HEK293 (cell line): ENCODE results near the gene CAPN8.

Experiments
- CTCF ChIP-seq: fragments of 450-650 bp; formaldehyde crosslinking; IDR thresholded peaks from 2 replicates; pipeline ENCODE4 v1.5.1; 2016; ENCODE audit warnings: missing biosample characterization, missing genetic modification characterization
- KLF9 ChIP-seq: fragments of 450-650 bp; formaldehyde crosslinking; IDR thresholded peaks from 2 replicates; pipeline ENCODE4 v1.5.1; 2016; ENCODE audit warnings: missing biosample characterization, missing genetic modification characterization, low read depth
- ZFP37 ChIP-seq: fragments of 450-650 bp; formaldehyde crosslinking; IDR thresholded peaks from 2 replicates; pipeline ENCODE4 v1.5.1; 2016; ENCODE audit warnings: missing biosample characterization, missing genetic modification characterization
- ZFP41 ChIP-seq: fragments of 450-650 bp; formaldehyde crosslinking; IDR thresholded peaks from 2 replicates; pipeline ENCODE4 v1.5.1; 2016; ENCODE audit warnings: missing biosample characterization, missing genetic modification characterization, borderline replicate concordance
- ZNF138 ChIP-seq: fragments of 450-650 bp; formaldehyde crosslinking; IDR thresholded peaks from 2 replicates; pipeline ENCODE4 v1.5.1; 2016; ENCODE audit warnings: missing biosample characterization, missing genetic modification characterization, borderline replicate concordance
- ZNF157 ChIP-seq: fragments of 450-650 bp; formaldehyde crosslinking; IDR thresholded peaks from 2 replicates; pipeline ENCODE4 v1.5.1; 2016; ENCODE audit warnings: missing biosample characterization, missing genetic modification characterization
- ZNF202 ChIP-seq: fragments of 450-650 bp; formaldehyde crosslinking; IDR thresholded peaks from 2 replicates; pipeline ENCODE4 v1.5.1; 2016; ENCODE audit warnings: missing biosample characterization, missing genetic modification characterization, borderline replicate concordance
- ZNF274 ChIP-seq, 2 experiments: fragments of 200-500 bp in 1 of 2; fragments of 450-650 bp in 1 of 2; sonication (Bioruptor generic) in 1 of 2; formaldehyde crosslinking in 1 of 2; IDR thresholded peaks; 2 replicates each; pipeline versions ENCODE4 v1.5.1 to v1.6.1; 2014 to 2016; ENCODE audit warnings: borderline replicate concordance in 1 of 2, inconsistent platforms in 1 of 2, low read length in 1 of 2, missing biosample characterization in 1 of 2, missing genetic modification characterization in 1 of 2
- ZNF394 ChIP-seq: fragments of 450-650 bp; formaldehyde crosslinking; IDR thresholded peaks from 2 replicates; pipeline ENCODE4 v1.5.1; 2016; ENCODE audit warnings: missing biosample characterization, missing genetic modification characterization, mild to moderate bottlenecking, moderate library complexity, borderline replicate concordance
- ZNF530 ChIP-seq: fragments of 450-650 bp; formaldehyde crosslinking; IDR thresholded peaks from 2 replicates; pipeline ENCODE4 v1.5.1; 2016; ENCODE audit warnings: low read depth, missing biosample characterization, missing genetic modification characterization
- ZNF549 ChIP-seq: fragments of 450-650 bp; IDR thresholded peaks from 2 replicates; pipeline ENCODE4 v1.5.1; 2018; ENCODE audit warnings: missing biosample characterization, missing genetic modification characterization, mild to moderate bottlenecking, inconsistent platforms, moderate library complexity
- TF ChIP-seq, protein P1 (sequence below): fragments of 450-650 bp; formaldehyde crosslinking; IDR thresholded peaks from 2 replicates; pipeline ENCODE4 v1.5.1; 2017; ENCODE audit warnings: missing biosample characterization, missing genetic modification characterization
- TF ChIP-seq, protein P2 (sequence below): fragments of 450-650 bp; formaldehyde crosslinking; IDR thresholded peaks from 2 replicates; pipeline ENCODE4 v1.5.1; 2016; ENCODE audit warnings: missing biosample characterization, missing genetic modification characterization
- TF ChIP-seq, protein P3 (sequence below): fragments of 450-650 bp; formaldehyde crosslinking; IDR thresholded peaks from 2 replicates; pipeline ENCODE4 v1.5.1; 2016; ENCODE audit warnings: missing biosample characterization, missing genetic modification characterization, low read depth

DNA sequence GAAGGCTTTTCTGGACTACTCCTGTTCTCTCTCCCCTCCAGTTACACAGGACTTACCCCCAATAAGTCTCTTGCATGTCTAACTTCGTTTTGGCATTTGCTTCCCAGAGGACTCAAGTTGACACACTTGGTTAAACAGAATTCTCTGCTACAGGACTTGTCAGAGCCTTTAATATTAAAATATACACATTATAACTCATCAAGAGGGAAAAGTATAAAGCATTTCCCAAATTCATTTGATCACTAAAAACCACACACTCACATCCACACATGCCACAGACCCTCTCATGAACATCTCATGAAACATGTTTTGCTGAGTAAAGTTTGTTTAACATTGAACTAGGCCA lies 38.1 kb upstream of the CAPN8 start:
- TF ChIP-seq, protein P1, sequence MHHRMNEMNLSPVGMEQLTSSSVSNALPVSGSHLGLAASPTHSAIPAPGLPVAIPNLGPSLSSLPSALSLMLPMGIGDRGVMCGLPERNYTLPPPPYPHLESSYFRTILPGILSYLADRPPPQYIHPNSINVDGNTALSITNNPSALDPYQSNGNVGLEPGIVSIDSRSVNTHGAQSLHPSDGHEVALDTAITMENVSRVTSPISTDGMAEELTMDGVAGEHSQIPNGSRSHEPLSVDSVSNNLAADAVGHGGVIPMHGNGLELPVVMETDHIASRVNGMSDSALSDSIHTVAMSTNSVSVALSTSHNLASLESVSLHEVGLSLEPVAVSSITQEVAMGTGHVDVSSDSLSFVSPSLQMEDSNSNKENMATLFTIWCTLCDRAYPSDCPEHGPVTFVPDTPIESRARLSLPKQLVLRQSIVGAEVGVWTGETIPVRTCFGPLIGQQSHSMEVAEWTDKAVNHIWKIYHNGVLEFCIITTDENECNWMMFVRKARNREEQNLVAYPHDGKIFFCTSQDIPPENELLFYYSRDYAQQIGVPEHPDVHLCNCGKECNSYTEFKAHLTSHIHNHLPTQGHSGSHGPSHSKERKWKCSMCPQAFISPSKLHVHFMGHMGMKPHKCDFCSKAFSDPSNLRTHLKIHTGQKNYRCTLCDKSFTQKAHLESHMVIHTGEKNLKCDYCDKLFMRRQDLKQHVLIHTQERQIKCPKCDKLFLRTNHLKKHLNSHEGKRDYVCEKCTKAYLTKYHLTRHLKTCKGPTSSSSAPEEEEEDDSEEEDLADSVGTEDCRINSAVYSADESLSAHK (tag by site-specific recombination) = no peak
- no peak for TF ChIP-seq CTCF (tag by site-specific recombination)
- no peak for TF ChIP-seq ZNF202 (tag by site-specific recombination)
- TF ChIP-seq KLF9 (tag by site-specific recombination) = no peak
- TF ChIP-seq ZNF549 (tag by site-specific recombination) = no peak
- TF ChIP-seq, protein P2, sequence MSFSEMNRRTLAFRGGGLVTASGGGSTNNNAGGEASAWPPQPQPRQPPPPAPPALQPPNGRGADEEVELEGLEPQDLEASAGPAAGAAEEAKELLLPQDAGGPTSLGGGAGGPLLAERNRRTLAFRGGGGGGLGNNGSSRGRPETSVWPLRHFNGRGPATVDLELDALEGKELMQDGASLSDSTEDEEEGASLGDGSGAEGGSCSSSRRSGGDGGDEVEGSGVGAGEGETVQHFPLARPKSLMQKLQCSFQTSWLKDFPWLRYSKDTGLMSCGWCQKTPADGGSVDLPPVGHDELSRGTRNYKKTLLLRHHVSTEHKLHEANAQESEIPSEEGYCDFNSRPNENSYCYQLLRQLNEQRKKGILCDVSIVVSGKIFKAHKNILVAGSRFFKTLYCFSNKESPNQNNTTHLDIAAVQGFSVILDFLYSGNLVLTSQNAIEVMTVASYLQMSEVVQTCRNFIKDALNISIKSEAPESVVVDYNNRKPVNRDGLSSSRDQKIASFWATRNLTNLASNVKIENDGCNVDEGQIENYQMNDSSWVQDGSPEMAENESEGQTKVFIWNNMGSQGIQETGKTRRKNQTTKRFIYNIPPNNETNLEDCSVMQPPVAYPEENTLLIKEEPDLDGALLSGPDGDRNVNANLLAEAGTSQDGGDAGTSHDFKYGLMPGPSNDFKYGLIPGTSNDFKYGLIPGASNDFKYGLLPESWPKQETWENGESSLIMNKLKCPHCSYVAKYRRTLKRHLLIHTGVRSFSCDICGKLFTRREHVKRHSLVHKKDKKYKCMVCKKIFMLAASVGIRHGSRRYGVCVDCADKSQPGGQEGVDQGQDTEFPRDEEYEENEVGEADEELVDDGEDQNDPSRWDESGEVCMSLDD = no peak
- TF ChIP-seq ZNF530 (tag by site-specific recombination) = no peak
- no peak for TF ChIP-seq ZFP41 (tag by site-specific recombination)
- TF ChIP-seq ZNF274 (IDR thresholded peaks at IDR 0.05; ENCODE audit: low read length) = no peak
- no peak for TF ChIP-seq ZNF274 (tag by site-specific recombination; IDR thresholded peaks at IDR 0.05; ENCODE audit: borderline replicate concordance)
- no peak for TF ChIP-seq ZNF157 (tag by site-specific recombination)
- TF ChIP-seq ZFP37 (tag by site-specific recombination) = no peak
- TF ChIP-seq ZNF394 (tag by site-specific recombination) = no peak
- TF ChIP-seq ZNF138 = no peak
- TF ChIP-seq, protein P3, sequence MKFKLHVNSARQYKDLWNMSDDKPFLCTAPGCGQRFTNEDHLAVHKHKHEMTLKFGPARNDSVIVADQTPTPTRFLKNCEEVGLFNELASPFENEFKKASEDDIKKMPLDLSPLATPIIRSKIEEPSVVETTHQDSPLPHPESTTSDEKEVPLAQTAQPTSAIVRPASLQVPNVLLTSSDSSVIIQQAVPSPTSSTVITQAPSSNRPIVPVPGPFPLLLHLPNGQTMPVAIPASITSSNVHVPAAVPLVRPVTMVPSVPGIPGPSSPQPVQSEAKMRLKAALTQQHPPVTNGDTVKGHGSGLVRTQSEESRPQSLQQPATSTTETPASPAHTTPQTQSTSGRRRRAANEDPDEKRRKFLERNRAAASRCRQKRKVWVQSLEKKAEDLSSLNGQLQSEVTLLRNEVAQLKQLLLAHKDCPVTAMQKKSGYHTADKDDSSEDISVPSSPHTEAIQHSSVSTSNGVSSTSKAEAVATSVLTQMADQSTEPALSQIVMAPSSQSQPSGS (tag by site-specific recombination) = no peak
